KMS-11 (cell line): ENCODE measurements around the gene RHOB.

ENCODE experiments used
- H2AFZ ChIP-seq: fragments of 200-600 bp; sonication (generic); 2 replicates; pipeline ENCODE4 v1.6.1; 2016; ENCODE audit warnings: antibody characterized with exemption, mixed run types, low read depth
- H3K27ac ChIP-seq: fragments of 200-600 bp; sonication (generic); 2 replicates; pipeline ENCODE4 v1.6.1; 2016; ENCODE audit warnings: mild to moderate bottlenecking, mixed run types
- H3K27me3 ChIP-seq: fragments of 200-600 bp; sonication (generic); 2 replicates; pipeline ENCODE4 v1.6.1; 2017; ENCODE audit warnings: mild to moderate bottlenecking, low read depth, mixed run types, moderate library complexity; ENCODE audit not compliant: insufficient read depth
- H3K36me3 ChIP-seq: fragments of 200-600 bp; sonication (generic); 2 replicates; pipeline ENCODE4 v1.6.1; 2017; ENCODE audit warnings: mild to moderate bottlenecking, mixed run types; ENCODE audit not compliant: insufficient read depth
- H3K4me1 ChIP-seq: fragments of 200-600 bp; sonication (generic); 2 replicates; pipeline ENCODE4 v1.6.1; 2016; ENCODE audit warnings: mild to moderate bottlenecking, low read depth, mixed run types; ENCODE audit not compliant: poor library complexity, severe bottlenecking
- H3K4me2 ChIP-seq: fragments of 200-600 bp; sonication (generic); 2 replicates; pipeline ENCODE4 v1.7.0; 2016; ENCODE audit warnings: mild to moderate bottlenecking, mixed run types
- H3K4me3 ChIP-seq: fragments of 200-600 bp; sonication (generic); IDR thresholded peaks from 2 replicates; pipeline ENCODE4 v1.6.1; 2017; ENCODE audit warnings: low read depth, low read length, mixed read lengths; ENCODE audit not compliant: insufficient read depth
- H3K79me2 ChIP-seq: fragments of 200-600 bp; sonication (generic); 2 replicates; pipeline ENCODE4 v1.6.1; 2016; ENCODE audit warnings: low read depth, mixed run types; ENCODE audit not compliant: insufficient read depth
- H3K9ac ChIP-seq: fragments of 200-600 bp; sonication (generic); 2 replicates; pipeline ENCODE4 v1.6.1; 2016; ENCODE audit warnings: mild to moderate bottlenecking, mixed run types
- H4K20me1 ChIP-seq: fragments of 200-600 bp; sonication (generic); 2 replicates; pipeline ENCODE4 v1.6.1; 2016; ENCODE audit warnings: mild to moderate bottlenecking, mixed run types; ENCODE audit not compliant: insufficient read depth
- CTCF ChIP-seq: fragments of 200-600 bp; sonication (generic); conservative IDR thresholded peaks from 2 replicates; pipeline ENCODE4 v1.6.1; 2017; ENCODE audit warnings: low read depth, mild to moderate bottlenecking, antibody characterized with exemption, low read length, moderate library complexity, mixed read lengths

RHOB gene

GRCh38 chr2:20409039-20409438 lies 37.8 kb upstream of the RHOB start:
- Histone ChIP-seq H3K36me3 (no peaks in the 10 kb centered on the region), H3K4me1 (no peaks in the 10 kb centered on the region), H3K79me2 (no peaks in the 10 kb centered on the region), H3K9ac (no peak overlapping the region), H3K27me3 (no peaks in the 10 kb centered on the region), H3K4me2 (no peak overlapping the region), H4K20me1 (no peaks in the 10 kb centered on the region), H2AFZ (no peak overlapping the region), H3K27ac (no peak overlapping the region), H3K4me3 (no peak overlapping the region)
- no peak for TF ChIP-seq CTCF

GRCh38 chr2:20410556-20411277 lies 36.2 kb upstream of the RHOB start:
- Histone ChIP-seq H3K79me2 (no peaks in the 10 kb centered on the region), H3K27ac (no peak overlapping the region), H3K4me1 (peaks cover 2% of the 10 kb centered on the region), H2AFZ (no peak overlapping the region), H3K36me3 (no peaks in the 10 kb centered on the region), H3K4me2 (no peak overlapping the region), H3K9ac (no peak overlapping the region), H3K4me3 (no peak overlapping the region), H4K20me1 (no peaks in the 10 kb centered on the region), H3K27me3 (no peaks in the 10 kb centered on the region)
- TF ChIP-seq CTCF, result no peak

GRCh38 chr2:20411361-20411894 lies 35.4 kb upstream of the RHOB start:
- H2AFZ ChIP-seq, result no peak overlapping the region
- H3K27ac ChIP-seq, result no peak overlapping the region
- H3K4me3 ChIP-seq, result no peak overlapping the region
- H3K79me2 ChIP-seq, result no peaks in the 10 kb centered on the region
- H3K4me1 ChIP-seq, result peaks cover 9% of the 10 kb centered on the region
- H3K4me2 ChIP-seq, result no peak overlapping the region
- peak; percentile 75 for TF ChIP-seq CTCF
- H3K27me3 ChIP-seq, result no peaks in the 10 kb centered on the region
- H3K9ac ChIP-seq, result no peak overlapping the region
- H4K20me1 ChIP-seq, result no peaks in the 10 kb centered on the region
- H3K36me3 ChIP-seq, result no peaks in the 10 kb centered on the region

GRCh38 chr2:20414806-20415205 lies 32.1 kb upstream of the RHOB start:
- Histone ChIP-seq H3K27ac (no peak overlapping the region), H3K79me2 (no peaks in the 10 kb centered on the region), H4K20me1 (no peaks in the 10 kb centered on the region), H3K4me3 (no peak overlapping the region), H3K9ac (no peak overlapping the region), H3K27me3 (no peaks in the 10 kb centered on the region), H3K4me1 (peaks cover 36% of the 10 kb centered on the region), H3K36me3 (no peaks in the 10 kb centered on the region), H3K4me2 (no peak overlapping the region), H2AFZ (no peak overlapping the region)
- no peak for TF ChIP-seq CTCF
